ENCODE data around the gene TIMP4. TPM values are rescaled to one million over a fixed set of nuclear protein-coding genes. Genes with fewer than 3 reads are reported as not detected.

TIMP4 gene
- polyA plus RNA-seq, 1 of the 3 experiments (the other 2 are of a cell fraction): not detected

GRCh38 chr3:12191559-12191958, 32.8 kb upstream of the TIMP4 start (continued):
- no peak for TF ChIP-seq ZBTB33 (IDR thresholded peaks at IDR 0.05; ENCODE audit: borderline replicate concordance, low read depth)
- TF ChIP-seq RAD21 (IDR thresholded peaks at IDR 0.05; ENCODE audit: low read length): no peak
- no peak for TF ChIP-seq MEF2A (IDR thresholded peaks at IDR 0.05; ENCODE audit: borderline replicate concordance, low read depth)
- TF ChIP-seq NFIC (IDR thresholded peaks at IDR 0.05; ENCODE audit: borderline replicate concordance): no peak
- TF ChIP-seq TAF1 (IDR thresholded peaks at IDR 0.05; ENCODE audit: borderline replicate concordance, low read depth, low read length): no peak
- no peak for TF ChIP-seq GABPA (IDR thresholded peaks at IDR 0.05; ENCODE audit: low read depth)
- no peak for TF ChIP-seq FOXJ3 (CRISPR knock-in tag; IDR thresholded peaks at IDR 0.05)
- TF ChIP-seq, protein P1, sequence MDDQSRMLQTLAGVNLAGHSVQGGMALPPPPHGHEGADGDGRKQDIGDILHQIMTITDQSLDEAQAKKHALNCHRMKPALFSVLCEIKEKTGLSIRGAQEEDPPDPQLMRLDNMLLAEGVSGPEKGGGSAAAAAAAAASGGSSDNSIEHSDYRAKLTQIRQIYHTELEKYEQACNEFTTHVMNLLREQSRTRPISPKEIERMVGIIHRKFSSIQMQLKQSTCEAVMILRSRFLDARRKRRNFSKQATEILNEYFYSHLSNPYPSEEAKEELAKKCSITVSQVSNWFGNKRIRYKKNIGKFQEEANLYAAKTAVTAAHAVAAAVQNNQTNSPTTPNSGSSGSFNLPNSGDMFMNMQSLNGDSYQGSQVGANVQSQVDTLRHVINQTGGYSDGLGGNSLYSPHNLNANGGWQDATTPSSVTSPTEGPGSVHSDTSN (IDR thresholded peaks at IDR 0.05): no peak
- no peak for TF ChIP-seq POLR2AphosphoS5 (IDR thresholded peaks at IDR 0.05; ENCODE audit: low read depth, low read length)

DNA sequence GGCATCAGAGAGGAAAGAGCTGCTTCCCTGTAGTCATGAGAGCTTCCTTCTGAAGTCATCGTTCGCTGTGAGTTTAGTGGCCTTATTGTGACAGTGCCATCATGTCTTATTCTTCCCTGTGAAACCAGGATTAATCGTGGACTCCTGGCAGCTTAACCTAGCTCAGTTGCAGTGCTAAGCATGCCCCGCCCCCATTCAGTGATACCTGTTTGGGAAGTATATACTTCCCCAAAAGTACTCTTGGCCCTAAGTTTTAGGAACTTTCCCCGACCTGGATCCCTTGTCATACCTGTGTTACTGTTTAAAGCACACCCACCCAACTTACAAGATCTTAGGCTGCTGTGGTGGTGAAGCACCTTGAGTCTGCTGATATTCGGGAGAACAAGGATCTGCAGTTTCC, 32.1 kb upstream of the TIMP4 start:
- no peak overlapping the region for H3K4me2 ChIP-seq
- no peaks in the 10 kb centered on the region for H3K9me2 ChIP-seq
- POLR2A ChIA-PET: no interaction called here
- H3K4me1 ChIP-seq (ENCODE audit: control insufficient read depth in 1 of 2, insufficient read depth in 2 of 2, low read depth in 1 of 2, low read length in 1 of 2): peaks cover 0 to 41% of the 10 kb centered on the region in 2 experiments
- no peak for DNase-seq
- H3F3A ChIP-seq (replicated peaks; ENCODE audit: insufficient read depth): peaks cover 25% of the 10 kb centered on the region
- CTCF ChIA-PET: interaction anchor here (1.0 to 2.1 kb wide), 2 partner anchors 14 kb away, joined by 3 to 12 read pairs; no protein-coding TSS in a partner anchor
- no peaks in the 10 kb centered on the region for H4K20me1 ChIP-seq (ENCODE audit: insufficient read depth)
- H3K36me3 ChIP-seq (replicated peaks in 1 of 2; ENCODE audit: control insufficient read depth in 1 of 2, insufficient read depth in 2 of 2, low read length in 1 of 2): no peaks in the 10 kb centered on the region
- H2AFZ ChIP-seq (ENCODE audit: low read depth): no peak overlapping the region
- no peaks in the 10 kb centered on the region for H3K27me3 ChIP-seq (ENCODE audit: insufficient read depth)
- no peaks in the 10 kb centered on the region for H3K9me3 ChIP-seq
- no peak overlapping the region for H3K4me3 ChIP-seq (ENCODE audit: low read depth in 2 of 2, low read length in 1 of 2)
- no peak overlapping the region for H3K9ac ChIP-seq
- TF ChIP-seq YY1 (IDR thresholded peaks at IDR 0.05; ENCODE audit: low read depth): no peak
- no peak for TF ChIP-seq TAF1 (IDR thresholded peaks at IDR 0.05; ENCODE audit: borderline replicate concordance, low read depth, low read length)
- no peak for TF ChIP-seq MAX (IDR thresholded peaks at IDR 0.05; ENCODE audit: low read depth)
- no peak for TF ChIP-seq RXRA (IDR thresholded peaks at IDR 0.05; ENCODE audit: borderline replicate concordance, low read depth)
- TF ChIP-seq FOSL2 (IDR thresholded peaks at IDR 0.05; ENCODE audit: borderline replicate concordance, low read depth): no peak
- no peak for TF ChIP-seq EZH2phosphoT487 (IDR thresholded peaks at IDR 0.05; ENCODE audit: borderline replicate concordance, low read depth)
- no peak for TF ChIP-seq SMC3 (IDR thresholded peaks at IDR 0.05; ENCODE audit: low read depth, low read length)
- TF ChIP-seq REST (IDR thresholded peaks at IDR 0.05; ENCODE audit: low read depth, low read length): no peak
- TF ChIP-seq SIN3A (IDR thresholded peaks at IDR 0.05; ENCODE audit: borderline replicate concordance, low read depth, low read length): no peak
- TF ChIP-seq USF2 (IDR thresholded peaks at IDR 0.05; ENCODE audit: borderline replicate concordance, low read depth, low read length): no peak
- WGBS (ENCODE audit: low lambda C conversion rate): 96% methylated on average over 6 of the region's 6 CpGs
- H3K27ac ChIP-seq (ENCODE audit: low read depth in 2 of 2, low read length in 1 of 2): no peak overlapping the region
- H3K79me2 ChIP-seq (ENCODE audit: insufficient read depth): no peaks in the 10 kb centered on the region

Measured in SK-N-SH (cell line).